ENCODE measurements around the gene CNGA3.
A peak's percentile ranks its signal among the peaks of the same experiment; 100 is the strongest.

CNGA3 gene

GRCh38 chr2:98374958-98375570 is 28.8 kb downstream of the CNGA3 start:
- TF ChIP-seq CTCF (conservative IDR thresholded peaks at IDR 0.05; ENCODE audit: control insufficient read depth, insufficient read depth, low read depth, low read length), result no peak
- DNase-seq (ENCODE audit: low read depth), result no peak
- H3K4me3 ChIP-seq (ENCODE audit: control insufficient read depth, low read depth, low read length), result no peak overlapping the region

GRCh38 chr2:98376301-98376910 is 30.1 kb downstream of the CNGA3 start:
- no peak overlapping the region for H3K4me3 ChIP-seq (ENCODE audit: control insufficient read depth, low read depth, low read length)
- no peak for TF ChIP-seq CTCF (conservative IDR thresholded peaks at IDR 0.05; ENCODE audit: control insufficient read depth, insufficient read depth, low read depth, low read length)
- DNase-seq (ENCODE audit: low read depth), result no peak

GRCh38 chr2:98376996-98377395 is 30.7 kb downstream of the CNGA3 start:
- TF ChIP-seq CTCF (conservative IDR thresholded peaks at IDR 0.05; ENCODE audit: control insufficient read depth, insufficient read depth, low read depth, low read length), result no peak
- DNase-seq (ENCODE audit: low read depth), result no peak
- no peak overlapping the region for H3K4me3 ChIP-seq (ENCODE audit: control insufficient read depth, low read depth, low read length)

GRCh38 chr2:98377544-98377943 is 31.3 kb downstream of the CNGA3 start:
- H3K4me3 ChIP-seq (ENCODE audit: control insufficient read depth, low read depth, low read length), result no peak overlapping the region
- DNase-seq (ENCODE audit: low read depth), result no peak
- no peak for TF ChIP-seq CTCF (conservative IDR thresholded peaks at IDR 0.05; ENCODE audit: control insufficient read depth, insufficient read depth, low read depth, low read length)

GRCh38 chr2:98378196-98378595 is 31.9 kb downstream of the CNGA3 start:
- H3K4me3 ChIP-seq (ENCODE audit: control insufficient read depth, low read depth, low read length), result no peak overlapping the region
- no peak for DNase-seq (ENCODE audit: low read depth)
- no peak for TF ChIP-seq CTCF (conservative IDR thresholded peaks at IDR 0.05; ENCODE audit: control insufficient read depth, insufficient read depth, low read depth, low read length)

GRCh38 chr2:98378901-98379300 is 32.6 kb downstream of the CNGA3 start:
- H3K4me3 ChIP-seq (ENCODE audit: control insufficient read depth, low read depth, low read length), result no peak overlapping the region
- no peak for TF ChIP-seq CTCF (conservative IDR thresholded peaks at IDR 0.05; ENCODE audit: control insufficient read depth, insufficient read depth, low read depth, low read length)
- DNase-seq (ENCODE audit: low read depth), result peak; percentile 58

Measured in fibroblast of mammary gland (primary cell).